LNCaP clone FGC (cell line): ENCODE results near the gene EIF3B.
A peak's percentile ranks its signal among the peaks of the same experiment; 100 is the strongest.
"Not testable (repeated sequence)": the region's sequence is repeated elsewhere in the genome, so short reads cannot be mapped to it uniquely, and the experiment has no call there.

ENCODE experiments used
- DNase-seq: peaks from one replicate; pipeline ENCODE4 v3.0.0-alpha.2; 2011; ENCODE audit warnings: low read depth
- H3K4me3 ChIP-seq: 2 replicates; pipeline ENCODE4 v1.5.1; 2011; ENCODE audit warnings: mild to moderate bottlenecking, low read depth, low read length, control low read depth
- TF ChIP-seq, protein P1 (sequence below): IDR thresholded peaks from 2 replicates; pipeline ENCODE4 v1.5.1; 2012; ENCODE audit warnings: mild to moderate bottlenecking; ENCODE audit not compliant: control insufficient read depth, insufficient read depth; ENCODE audit errors: extremely low read depth

The EIF3B gene

DNA sequence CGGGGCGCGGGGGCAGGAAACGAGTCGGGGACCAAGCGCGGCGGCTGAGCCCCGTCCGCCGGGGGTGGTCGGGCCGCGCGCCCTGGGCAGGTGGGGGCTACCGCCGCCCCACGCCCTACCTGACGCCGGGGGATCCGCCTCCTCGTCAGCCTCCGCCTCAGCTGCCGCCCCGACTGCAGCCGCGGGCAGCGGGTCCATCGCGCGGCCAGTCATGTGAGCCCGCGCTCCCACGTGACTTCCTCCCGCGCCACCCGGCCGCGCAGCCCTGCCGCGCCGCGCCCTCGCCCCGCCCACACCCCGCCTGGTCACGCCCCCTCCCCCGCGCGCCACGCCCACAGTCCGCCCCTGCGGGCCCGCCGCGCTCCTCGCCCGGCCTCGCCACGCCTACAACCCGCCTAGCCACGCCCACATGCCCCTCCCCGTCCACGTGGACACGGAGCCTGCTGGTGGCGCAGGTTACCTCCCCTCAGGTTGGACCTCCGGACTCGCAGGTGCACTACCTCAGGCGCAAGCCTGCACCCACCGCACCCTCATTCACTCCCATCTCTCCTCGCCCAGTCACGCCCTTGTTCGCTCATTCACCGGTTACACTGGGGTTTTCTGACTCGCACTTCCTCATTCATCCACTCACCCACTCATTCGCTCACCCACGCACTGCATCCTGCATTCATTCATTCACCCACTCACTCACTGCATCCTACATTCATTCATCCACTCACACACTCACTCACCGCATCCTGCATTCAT, 40.2 kb upstream of the EIF3B start, which contains the start of gene SNX8:
SNX8 (minus strand) TSS at position 233 of the 747 bp plus-strand sequence; CDS start at position 213, 20 bp downstream.
- DNase-seq: peak; percentile 70
- TF ChIP-seq, protein P1, sequence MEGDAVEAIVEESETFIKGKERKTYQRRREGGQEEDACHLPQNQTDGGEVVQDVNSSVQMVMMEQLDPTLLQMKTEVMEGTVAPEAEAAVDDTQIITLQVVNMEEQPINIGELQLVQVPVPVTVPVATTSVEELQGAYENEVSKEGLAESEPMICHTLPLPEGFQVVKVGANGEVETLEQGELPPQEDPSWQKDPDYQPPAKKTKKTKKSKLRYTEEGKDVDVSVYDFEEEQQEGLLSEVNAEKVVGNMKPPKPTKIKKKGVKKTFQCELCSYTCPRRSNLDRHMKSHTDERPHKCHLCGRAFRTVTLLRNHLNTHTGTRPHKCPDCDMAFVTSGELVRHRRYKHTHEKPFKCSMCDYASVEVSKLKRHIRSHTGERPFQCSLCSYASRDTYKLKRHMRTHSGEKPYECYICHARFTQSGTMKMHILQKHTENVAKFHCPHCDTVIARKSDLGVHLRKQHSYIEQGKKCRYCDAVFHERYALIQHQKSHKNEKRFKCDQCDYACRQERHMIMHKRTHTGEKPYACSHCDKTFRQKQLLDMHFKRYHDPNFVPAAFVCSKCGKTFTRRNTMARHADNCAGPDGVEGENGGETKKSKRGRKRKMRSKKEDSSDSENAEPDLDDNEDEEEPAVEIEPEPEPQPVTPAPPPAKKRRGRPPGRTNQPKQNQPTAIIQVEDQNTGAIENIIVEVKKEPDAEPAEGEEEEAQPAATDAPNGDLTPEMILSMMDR: no peak

DNA sequence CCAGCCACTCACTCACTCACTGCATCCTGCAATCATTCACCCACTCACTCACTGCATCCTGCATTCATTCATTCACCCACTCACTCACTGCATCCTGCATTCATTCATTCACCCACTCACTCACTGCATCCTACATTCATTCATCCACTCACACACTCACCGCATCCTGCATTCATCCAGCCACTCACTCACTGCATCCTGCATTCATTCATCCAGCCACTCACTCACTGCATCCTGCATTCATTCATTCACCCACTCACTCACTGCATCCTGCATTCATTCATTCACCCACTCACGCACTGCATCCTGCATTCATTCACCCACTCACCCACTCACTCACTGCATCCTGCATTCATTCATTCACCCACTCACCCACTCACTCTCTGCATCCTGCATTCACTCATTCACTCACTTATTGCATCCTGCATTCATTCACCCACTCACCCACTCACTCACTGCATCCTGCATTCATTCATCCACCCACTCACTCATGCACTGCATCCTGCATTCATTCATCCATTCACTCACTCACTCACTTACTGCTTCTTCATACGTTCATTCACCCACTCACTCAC, 39.6 kb upstream of the EIF3B start:
- H3K4me3 ChIP-seq: peak overlapping the region; percentile 38
- DNase-seq: not testable (repeated sequence)

More for the DNA sequence above, 40.2 kb upstream of the EIF3B start, which contains the start of gene SNX8:
- H3K4me3 ChIP-seq: peak within 1 kb of the TSS; percentile 86

DNA sequence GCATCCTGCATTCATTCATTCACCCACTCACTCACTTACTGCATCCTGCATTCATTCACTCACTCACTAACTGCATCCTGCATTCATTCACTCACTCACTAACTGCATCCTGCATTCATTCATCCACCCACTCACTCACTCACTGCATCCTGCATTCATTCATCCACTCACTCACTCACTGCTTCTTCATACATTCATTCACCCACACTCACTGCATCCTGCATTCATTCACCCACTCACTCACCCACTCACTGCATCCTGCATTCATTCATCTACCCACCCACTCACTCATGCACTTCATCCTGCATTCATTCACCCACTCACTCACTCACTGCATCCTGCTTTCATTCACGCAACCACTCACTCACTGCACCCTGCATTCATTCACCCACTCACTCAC, 38.8 kb upstream of the EIF3B start:
- H3K4me3 ChIP-seq: no peak overlapping the region
- TF ChIP-seq, protein P1: no peak
- DNase-seq: no peak

DNA sequence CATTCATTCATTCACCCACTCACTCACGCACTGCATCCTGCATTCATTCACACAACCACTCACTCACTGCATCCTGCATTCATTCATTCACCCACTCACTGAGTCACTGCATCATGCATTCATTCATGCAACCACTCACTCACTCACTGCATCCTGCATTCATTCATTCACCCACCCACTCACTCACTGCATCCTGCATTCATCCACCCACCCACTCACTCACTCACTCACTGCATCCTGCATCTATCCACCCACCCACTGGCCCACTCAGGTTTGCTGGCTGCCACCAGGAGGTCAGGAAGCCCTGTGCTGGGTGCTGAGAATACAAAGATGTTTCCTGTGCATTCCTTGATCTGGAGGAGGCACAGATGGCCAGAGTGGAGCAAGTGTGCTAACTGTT, 38.0 kb upstream of the EIF3B start:
- TF ChIP-seq, protein P1: no peak
- no peak overlapping the region for H3K4me3 ChIP-seq
- no peak for DNase-seq

DNA sequence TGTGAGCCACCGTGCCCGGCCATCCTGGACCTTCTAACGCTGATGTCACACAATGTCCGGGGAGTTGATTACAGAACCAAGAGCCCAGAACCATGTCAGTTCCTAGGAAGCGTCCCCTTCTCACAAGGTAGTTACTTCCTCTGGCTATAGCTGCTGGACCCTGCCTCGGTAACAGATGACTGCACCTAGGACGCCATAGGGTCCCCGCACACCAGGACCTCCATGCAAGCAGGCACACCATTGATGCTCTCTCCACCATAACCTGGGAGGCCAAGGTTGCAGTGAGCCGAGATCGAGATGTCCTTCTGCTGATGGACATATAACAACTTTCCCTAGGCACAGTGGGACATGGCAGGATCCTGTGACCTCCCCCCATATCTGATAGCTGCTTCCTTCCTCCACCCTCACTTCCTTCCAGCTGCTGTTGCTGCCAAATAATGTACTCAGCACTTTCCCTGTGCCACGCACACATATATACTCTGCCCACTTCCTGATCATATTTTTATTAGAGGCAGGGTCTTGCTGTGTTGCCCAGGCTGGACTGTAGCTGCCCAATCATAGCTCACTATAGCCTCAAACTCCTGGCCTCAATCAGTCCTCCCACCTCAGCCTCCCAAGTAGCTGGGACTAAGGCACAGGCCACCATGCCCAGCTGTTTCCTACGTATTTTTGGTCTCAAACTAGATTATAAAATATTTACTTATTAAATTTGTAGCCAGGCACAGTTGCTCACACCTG, 36.9 kb upstream of the EIF3B start:
- H3K4me3 ChIP-seq: no peak overlapping the region
- TF ChIP-seq, protein P1: no peak
- DNase-seq: no peak

DNA sequence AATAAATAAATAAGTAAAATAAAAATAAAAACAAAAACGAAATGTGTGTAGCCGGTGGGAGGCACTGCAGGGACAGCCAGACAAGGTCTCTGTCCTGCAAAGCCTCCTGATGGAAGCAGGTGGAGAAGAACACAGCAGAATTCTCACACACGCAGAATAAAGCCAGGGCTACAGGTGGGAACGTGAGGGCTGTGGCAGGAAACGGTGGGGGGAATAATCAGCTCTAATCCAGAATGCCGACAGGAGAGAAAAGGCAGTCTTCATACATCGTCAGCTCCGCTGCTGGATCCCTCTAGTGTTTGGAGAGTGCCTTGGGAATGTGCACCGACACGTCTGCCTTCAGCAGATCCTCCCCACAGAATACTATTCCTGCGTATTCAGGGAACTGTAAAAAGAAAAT, 33.6 kb upstream of the EIF3B start:
- no peak overlapping the region for H3K4me3 ChIP-seq
- no peak for DNase-seq
- TF ChIP-seq, protein P1: no peak

DNA sequence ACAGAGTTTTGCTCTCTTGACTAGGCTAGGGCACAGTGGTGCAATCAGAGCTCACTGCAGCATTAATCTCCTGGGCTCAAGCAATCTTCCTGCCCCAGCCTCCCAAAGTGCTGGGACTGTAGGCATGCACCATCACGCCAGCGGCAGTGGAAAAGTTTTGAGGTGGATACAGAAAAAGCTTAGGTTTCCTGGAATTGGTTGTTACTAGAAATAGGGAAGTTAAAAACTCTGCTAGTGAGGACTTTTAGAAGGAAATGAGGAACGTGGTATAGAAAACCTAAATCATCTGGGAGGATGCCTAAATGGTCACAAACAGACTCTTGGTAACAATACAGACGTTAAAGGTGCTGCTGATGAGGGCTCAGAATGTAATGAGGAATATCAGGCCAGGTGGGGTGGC, 29.5 kb upstream of the EIF3B start:
- H3K4me3 ChIP-seq: no peak overlapping the region
- no peak for DNase-seq
- TF ChIP-seq, protein P1: no peak
